HK-2 (cell line): ENCODE data around the gene ITGA8.
"Not testable (repeated sequence)": the region's sequence is repeated elsewhere in the genome, so short reads cannot be mapped to it uniquely, and the experiment has no call there.

Source experiments
- DNase-seq: peaks from one replicate; pipeline ENCODE4 v3.0.0-alpha.2; 2018; ENCODE audit not compliant: unreplicated experiment

The ITGA8 gene

DNA sequence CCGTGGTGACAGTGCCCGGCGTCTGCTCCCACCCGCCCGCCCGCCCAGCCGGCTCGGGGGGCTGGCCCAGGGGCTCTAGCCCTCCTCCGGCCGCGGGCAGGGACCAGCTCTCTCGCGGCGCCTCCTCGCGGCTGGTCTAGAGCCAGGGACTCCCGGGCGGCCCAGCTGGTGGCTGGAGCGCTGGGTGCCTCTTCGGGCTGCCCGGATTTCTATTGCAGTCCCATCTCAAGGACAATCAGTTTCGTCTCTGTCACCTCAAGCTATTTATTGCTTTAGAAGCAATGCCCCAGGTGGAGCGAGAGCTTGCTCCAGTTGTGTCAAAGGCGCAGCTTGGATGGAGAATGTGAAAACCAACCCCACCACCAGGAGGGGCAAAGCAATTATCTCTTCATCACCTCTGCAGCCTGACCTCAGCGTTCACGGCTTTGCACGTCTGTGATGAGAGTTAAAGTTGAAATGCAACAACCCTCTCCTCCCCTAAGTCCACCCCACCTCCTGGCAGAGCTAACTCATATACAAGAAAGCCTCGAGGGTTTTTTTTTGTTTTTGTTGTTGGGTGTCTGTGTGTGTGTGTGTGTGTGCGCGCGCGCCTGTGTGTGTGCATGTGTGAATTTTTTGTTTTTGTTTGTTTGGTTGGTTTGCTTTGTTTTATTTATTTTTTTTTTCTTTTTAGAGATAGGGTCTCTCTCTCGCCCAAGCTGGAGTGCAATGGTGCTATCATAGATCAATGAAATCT lies at the start of gene ITGA8:
Gene ITGA8, minus strand, starts transcription at position 24 of the 736 bp plus-strand sequence. CDS start 151 bp downstream, outside the sequence.
- no peak for DNase-seq

- no peak for DNase-seq
Measured at GRCh38 chr10:15764892-15765454, 45.3 kb upstream of the ITGA8 start.

- DNase-seq = no peak
Measured at GRCh38 chr10:15763006-15763405, 43.3 kb upstream of the ITGA8 start.

GRCh38 chr10:15762239-15762638 lies 42.5 kb upstream of the ITGA8 start:
- DNase-seq = not testable (repeated sequence)

DNA sequence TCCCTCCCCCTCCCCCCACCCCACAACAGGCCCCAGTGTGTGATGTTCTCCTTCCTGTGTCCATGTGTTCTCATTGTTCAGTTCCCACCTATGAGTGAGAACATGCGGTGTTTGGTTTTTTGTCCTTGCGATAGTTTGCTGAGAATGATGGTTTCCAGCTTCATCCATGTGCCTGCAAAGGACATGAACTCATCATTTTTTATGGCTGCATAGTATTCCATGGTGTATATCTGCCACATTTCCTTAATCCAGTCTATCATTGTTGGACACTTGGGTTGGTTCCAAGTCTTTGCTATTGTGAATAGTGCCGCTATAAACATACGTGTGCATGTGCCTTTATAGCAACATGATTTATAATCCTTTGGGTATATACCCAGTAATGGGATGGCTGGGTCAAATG lies 41.5 kb upstream of the ITGA8 start:
- not testable (repeated sequence) for DNase-seq

- no peak for DNase-seq
Measured at GRCh38 chr10:15760681-15761080, 41.0 kb upstream of the ITGA8 start.

DNA sequence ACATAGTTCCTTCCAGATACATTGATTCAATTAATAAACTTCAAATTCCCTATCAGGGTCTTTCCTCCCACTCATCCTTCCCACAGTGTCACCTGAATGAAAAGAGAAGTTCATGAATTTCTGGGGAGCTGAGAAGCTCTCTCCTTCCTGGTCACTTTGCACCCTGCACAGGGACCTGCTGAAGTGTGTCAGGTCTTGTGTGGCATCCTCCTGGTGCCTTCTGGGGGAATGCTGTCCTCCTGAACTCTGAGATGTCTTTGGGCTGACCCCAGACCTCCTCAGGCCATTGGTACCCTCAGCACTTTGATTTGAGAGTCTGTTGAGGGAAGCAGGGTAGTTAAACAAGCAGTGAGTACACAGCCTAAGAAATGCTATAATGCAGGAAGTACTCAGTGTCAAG lies 39.5 kb upstream of the ITGA8 start:
- no peak for DNase-seq

GRCh38 chr10:15758618-15759017 lies 38.9 kb upstream of the ITGA8 start:
- DNase-seq = no peak

- no peak for DNase-seq
Measured at GRCh38 chr10:15754937-15755336, 35.2 kb upstream of the ITGA8 start.

DNA sequence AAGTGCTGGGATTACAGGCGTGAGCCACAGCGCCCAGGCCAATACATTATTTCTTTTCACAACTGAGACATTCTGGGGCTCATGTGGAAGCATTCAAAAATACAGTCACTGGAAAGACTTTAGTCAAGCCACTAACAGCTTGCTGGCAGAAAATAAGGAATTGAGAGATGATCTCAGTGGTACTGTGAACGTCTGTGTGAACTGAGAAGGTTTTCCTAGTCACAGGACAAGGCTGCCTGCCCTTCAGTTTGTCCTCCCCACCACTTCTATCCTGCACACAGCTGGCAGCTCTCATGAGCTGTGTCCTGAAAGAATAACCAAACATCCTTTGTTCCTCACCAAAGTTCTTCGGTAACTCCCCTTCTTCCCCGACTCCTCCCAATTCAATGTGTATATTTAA lies 31.3 kb upstream of the ITGA8 start:
- no peak for DNase-seq

DNA sequence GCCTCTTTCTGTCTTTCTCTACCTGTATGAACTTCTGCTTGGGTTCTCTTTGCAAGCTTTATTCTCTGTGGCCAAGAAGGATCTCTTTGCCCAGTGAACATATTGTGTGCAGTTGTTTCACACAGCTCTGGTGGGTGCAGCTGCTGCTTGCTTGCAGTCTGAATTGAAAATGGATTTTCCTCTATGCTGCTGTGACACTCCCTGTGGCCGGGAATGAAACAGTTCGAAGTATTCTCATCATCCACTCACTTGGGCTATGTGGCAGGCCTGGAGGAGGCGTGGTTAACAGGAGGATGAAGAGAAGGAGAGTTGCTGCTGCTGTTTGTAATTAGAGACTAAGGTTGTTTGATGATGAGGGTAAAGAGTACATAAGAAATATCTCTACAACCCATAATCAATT lies 28.4 kb upstream of the ITGA8 start:
- DNase-seq = no peak

GRCh38 chr10:15747632-15748031 lies 27.9 kb upstream of the ITGA8 start:
- no peak for DNase-seq

DNA sequence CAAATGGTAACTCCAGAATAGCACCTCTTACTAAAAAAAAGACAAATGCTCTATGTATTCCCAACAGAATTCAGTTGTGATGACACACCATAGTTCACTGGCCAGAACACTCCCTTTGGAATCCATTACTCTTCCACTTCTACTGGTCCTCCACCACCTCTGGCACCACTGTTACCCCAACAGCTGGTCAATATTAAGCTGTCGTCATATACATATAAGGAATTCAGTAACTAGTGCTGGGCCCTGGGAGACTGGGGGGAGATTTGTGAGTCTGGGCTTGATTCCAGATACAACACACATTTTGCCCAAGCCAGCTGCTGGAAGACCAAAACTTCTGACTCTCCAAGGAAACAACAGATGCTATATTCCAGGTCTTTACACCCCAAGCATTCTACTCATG lies 26.0 kb upstream of the ITGA8 start:
- no peak for DNase-seq

- peak; percentile 5 for DNase-seq
Measured at GRCh38 chr10:15744217-15744865, 24.6 kb upstream of the ITGA8 start.

GRCh38 chr10:15743443-15743842 lies 23.7 kb upstream of the ITGA8 start:
- DNase-seq = no peak

- no peak for DNase-seq
Measured at GRCh38 chr10:15742836-15743235, 23.1 kb upstream of the ITGA8 start.

- no peak for DNase-seq
Measured at GRCh38 chr10:15742102-15742501, 22.4 kb upstream of the ITGA8 start.

- DNase-seq = no peak
Measured at GRCh38 chr10:15741581-15741980, 21.9 kb upstream of the ITGA8 start.

GRCh38 chr10:15740261-15740660 lies 20.5 kb upstream of the ITGA8 start:
- no peak for DNase-seq

GRCh38 chr10:15739254-15739970 lies 19.7 kb upstream of the ITGA8 start:
- no peak for DNase-seq

- DNase-seq = no peak
Measured at GRCh38 chr10:15738270-15738925, 18.7 kb upstream of the ITGA8 start.

GRCh38 chr10:15737656-15738055 lies 17.9 kb upstream of the ITGA8 start:
- DNase-seq = no peak
